ENCODE measurements around the gene HRH1. TPM values are rescaled to one million over a fixed set of nuclear protein-coding genes. Genes with fewer than 3 reads are reported as not detected.
"Not testable (repeated sequence)": the region's sequence is repeated elsewhere in the genome, so short reads cannot be mapped to it uniquely, and the experiment has no call there.

Gene HRH1
- total RNA-seq, 1 experiment from 2014 or later: 0.04 TPM

GRCh38 chr3:11201251-11202019 lies 47.1 kb downstream of the HRH1 start:
- Histone ChIP-seq H3K27ac (no peak overlapping the region), H3K36me3 (no peaks in the 10 kb centered on the region), H3K9me3 (replicated peaks) (no peaks in the 10 kb centered on the region), H3K4me3 (no peak overlapping the region), H3K27me3 (no peaks in the 10 kb centered on the region; the same call in 1 of the 2 replicates), H3K4me1 (no peaks in the 10 kb centered on the region)
- DNase-seq: no peak

- H3K9me3 ChIP-seq (replicated peaks): no peaks in the 10 kb centered on the region
- H3K4me3 ChIP-seq: no peak overlapping the region
- H3K4me1 ChIP-seq: no peaks in the 10 kb centered on the region
- DNase-seq: no peak
- H3K36me3 ChIP-seq: no peaks in the 10 kb centered on the region
- H3K27me3 ChIP-seq: no peaks in the 10 kb centered on the region; the same call in 1 of the 2 replicates
- no peak overlapping the region for H3K27ac ChIP-seq
Observed at GRCh38 chr3:11203961-11204360, 49.7 kb downstream of the HRH1 start.

GRCh38 chr3:11204697-11205348 lies 50.5 kb downstream of the HRH1 start:
- no peak for DNase-seq
- no peaks in the 10 kb centered on the region for H3K36me3 ChIP-seq
- H3K4me1 ChIP-seq: no peaks in the 10 kb centered on the region
- H3K27me3 ChIP-seq: no peaks in the 10 kb centered on the region; the same call in 1 of the 2 replicates
- no peak overlapping the region for H3K4me3 ChIP-seq
- no peak overlapping the region for H3K27ac ChIP-seq
- H3K9me3 ChIP-seq (replicated peaks): no peaks in the 10 kb centered on the region

DNA sequence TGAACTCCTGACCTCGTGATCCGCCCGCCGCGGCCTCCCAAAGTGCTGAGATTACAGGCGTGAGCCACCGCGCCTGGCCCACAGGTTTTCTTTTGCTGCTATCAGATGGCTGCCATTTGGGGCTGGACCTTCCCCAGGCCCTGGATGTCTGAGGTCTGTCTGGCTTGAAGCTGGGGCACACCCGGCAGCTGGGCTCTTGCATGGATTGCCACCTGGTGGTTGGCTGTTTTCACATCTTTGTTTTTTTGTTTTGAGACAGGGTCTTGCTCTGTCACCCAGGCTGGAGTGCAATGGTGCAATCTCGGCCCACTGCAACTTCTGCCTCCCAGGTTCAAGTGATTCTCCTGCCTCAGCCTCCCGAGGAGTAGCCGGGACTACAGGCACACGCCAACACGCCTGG lies 51.6 kb downstream of the HRH1 start:
- not testable (repeated sequence) for H3K9me3 ChIP-seq (replicated peaks); H3K27me3 ChIP-seq; H3K4me1 ChIP-seq; H3K4me3 ChIP-seq; H3K36me3 ChIP-seq; H3K27ac ChIP-seq
- DNase-seq: peak; percentile 15 to 29

- Histone ChIP-seq H3K36me3 (no peaks in the 10 kb centered on the region), H3K9me3 (replicated peaks) (no peaks in the 10 kb centered on the region), H3K4me3 (no peak overlapping the region), H3K4me1 (no peaks in the 10 kb centered on the region), H3K27ac (no peak overlapping the region), H3K27me3 (no peaks in the 10 kb centered on the region; the same call in 1 of the 2 replicates)
- no peak for DNase-seq
Observed at GRCh38 chr3:11206316-11206715, 52.0 kb downstream of the HRH1 start.

GRCh38 chr3:11206953-11207352 lies 52.7 kb downstream of the HRH1 start:
- H3K9me3 ChIP-seq (replicated peaks): no peaks in the 10 kb centered on the region
- no peaks in the 10 kb centered on the region for H3K4me1 ChIP-seq
- H3K27ac ChIP-seq: no peak overlapping the region
- no peaks in the 10 kb centered on the region; the same call in 1 of the 2 replicates for H3K27me3 ChIP-seq
- no peaks in the 10 kb centered on the region for H3K36me3 ChIP-seq
- DNase-seq: no peak
- no peak overlapping the region for H3K4me3 ChIP-seq

GRCh38 chr3:11211531-11212298 lies 57.4 kb downstream of the HRH1 start:
- H3K9me3 ChIP-seq (replicated peaks): no peaks in the 10 kb centered on the region
- DNase-seq: no peak
- no peaks in the 10 kb centered on the region for H3K36me3 ChIP-seq
- H3K4me1 ChIP-seq: no peaks in the 10 kb centered on the region
- no peaks in the 10 kb centered on the region for H3K27me3 ChIP-seq
- no peak overlapping the region for H3K4me3 ChIP-seq
- no peak overlapping the region for H3K27ac ChIP-seq

GRCh38 chr3:11212299-11212608 lies 58.0 kb downstream of the HRH1 start:
- no peak for DNase-seq
- no peaks in the 10 kb centered on the region for H3K4me1 ChIP-seq
- no peaks in the 10 kb centered on the region for H3K27me3 ChIP-seq
- no peaks in the 10 kb centered on the region for H3K9me3 ChIP-seq (replicated peaks)
- H3K4me3 ChIP-seq: no peak overlapping the region
- H3K36me3 ChIP-seq: no peaks in the 10 kb centered on the region
- no peak overlapping the region for H3K27ac ChIP-seq

DNA sequence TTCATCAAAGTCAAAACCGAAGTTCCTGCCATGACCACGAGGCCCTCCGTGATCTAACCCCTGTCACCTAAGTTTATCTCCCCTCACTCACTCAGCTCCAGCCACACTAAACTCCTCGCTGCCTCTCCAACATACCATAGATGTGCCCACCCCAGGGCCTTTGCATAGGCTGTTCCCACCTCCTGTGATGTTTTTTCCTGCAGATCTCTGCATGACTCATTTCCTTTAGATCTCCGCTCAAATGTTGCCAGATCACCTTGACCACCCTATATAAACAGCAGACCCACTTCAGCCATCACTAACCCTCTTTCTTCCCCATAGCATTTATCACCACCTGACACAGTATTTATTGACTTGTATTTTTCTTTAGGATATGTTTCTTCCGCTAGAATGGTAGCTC lies 58.5 kb downstream of the HRH1 start:
- no peak for DNase-seq
- Histone ChIP-seq H3K4me1 (no peaks in the 10 kb centered on the region), H3K9me3 (replicated peaks) (no peaks in the 10 kb centered on the region), H3K27me3 (no peaks in the 10 kb centered on the region), H3K4me3 (no peak overlapping the region), H3K36me3 (no peaks in the 10 kb centered on the region), H3K27ac (no peak overlapping the region)

DNA sequence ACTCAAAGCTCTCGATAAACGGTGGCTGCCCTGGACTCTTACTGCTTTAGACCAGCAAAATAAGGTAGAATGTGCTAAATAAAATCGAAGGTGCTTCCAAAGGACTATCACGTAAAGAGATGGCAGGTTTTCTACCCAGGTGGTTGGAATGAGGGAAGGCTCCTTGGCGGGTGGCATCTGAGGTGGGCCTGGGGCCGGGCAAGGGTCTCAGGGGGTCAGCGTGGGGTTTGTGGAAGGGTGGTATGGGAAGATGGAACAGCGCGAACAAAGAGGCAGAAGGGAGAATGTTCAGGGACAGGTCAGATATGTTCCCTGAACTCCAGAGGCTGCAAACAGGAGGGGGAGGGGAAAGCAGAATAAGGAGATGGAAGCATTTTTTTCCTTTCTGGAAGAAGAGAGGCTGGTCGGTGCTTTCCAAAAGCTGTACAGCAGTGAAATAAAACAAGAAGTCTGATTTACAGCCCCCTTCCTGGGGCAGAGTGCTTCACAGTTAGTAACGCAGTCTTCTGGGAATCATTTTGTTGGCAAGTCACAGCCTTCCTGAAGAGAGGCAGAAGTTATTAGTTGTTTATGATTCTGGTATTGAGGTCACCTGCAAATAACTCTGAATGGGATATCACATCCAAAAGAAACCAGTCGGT lies 59.6 kb downstream of the HRH1 start:
- no peak for DNase-seq
- Histone ChIP-seq H3K9me3 (replicated peaks) (no peaks in the 10 kb centered on the region), H3K27me3 (no peaks in the 10 kb centered on the region), H3K27ac (no peak overlapping the region), H3K4me3 (no peak overlapping the region), H3K36me3 (no peaks in the 10 kb centered on the region), H3K4me1 (no peaks in the 10 kb centered on the region)

GRCh38 chr3:11214451-11214978 lies 60.2 kb downstream of the HRH1 start:
- no peaks in the 10 kb centered on the region for H3K27me3 ChIP-seq
- no peaks in the 10 kb centered on the region for H3K36me3 ChIP-seq
- no peak overlapping the region for H3K27ac ChIP-seq
- H3K4me1 ChIP-seq: no peaks in the 10 kb centered on the region
- no peak overlapping the region for H3K4me3 ChIP-seq
- H3K9me3 ChIP-seq (replicated peaks): no peaks in the 10 kb centered on the region
- DNase-seq: no peak

GRCh38 chr3:11217370-11217769 lies 63.1 kb downstream of the HRH1 start:
- H3K27me3 ChIP-seq; H3K4me3 ChIP-seq; H3K9me3 ChIP-seq (replicated peaks); DNase-seq; H3K4me1 ChIP-seq; H3K27ac ChIP-seq; H3K36me3 ChIP-seq: not testable (repeated sequence)

DNA sequence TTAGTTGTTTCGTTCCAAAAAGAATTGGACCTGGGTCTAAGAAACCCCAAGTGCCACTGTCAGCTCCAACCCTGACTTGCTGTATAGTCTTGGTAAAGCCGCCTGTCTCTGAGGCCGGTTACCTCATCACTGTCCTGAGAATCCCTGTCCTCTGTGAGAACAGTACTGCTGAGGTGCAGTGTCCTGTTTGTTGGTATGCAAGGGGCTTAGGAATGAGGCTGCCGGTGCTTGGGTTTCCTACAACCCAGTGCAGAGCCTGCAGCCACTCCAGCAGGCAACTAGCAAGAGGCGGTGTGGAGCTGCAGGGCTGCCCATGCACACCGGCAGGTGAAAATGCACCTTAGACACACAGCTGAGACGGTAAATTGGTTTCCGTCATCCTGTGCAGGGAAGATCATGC lies 65.9 kb downstream of the HRH1 start:
- no peaks in the 10 kb centered on the region for H3K27me3 ChIP-seq
- no peak overlapping the region for H3K27ac ChIP-seq
- no peak overlapping the region for H3K4me3 ChIP-seq
- no peaks in the 10 kb centered on the region for H3K9me3 ChIP-seq (replicated peaks)
- no peak for DNase-seq
- no peaks in the 10 kb centered on the region for H3K36me3 ChIP-seq
- H3K4me1 ChIP-seq: no peaks in the 10 kb centered on the region

DNA sequence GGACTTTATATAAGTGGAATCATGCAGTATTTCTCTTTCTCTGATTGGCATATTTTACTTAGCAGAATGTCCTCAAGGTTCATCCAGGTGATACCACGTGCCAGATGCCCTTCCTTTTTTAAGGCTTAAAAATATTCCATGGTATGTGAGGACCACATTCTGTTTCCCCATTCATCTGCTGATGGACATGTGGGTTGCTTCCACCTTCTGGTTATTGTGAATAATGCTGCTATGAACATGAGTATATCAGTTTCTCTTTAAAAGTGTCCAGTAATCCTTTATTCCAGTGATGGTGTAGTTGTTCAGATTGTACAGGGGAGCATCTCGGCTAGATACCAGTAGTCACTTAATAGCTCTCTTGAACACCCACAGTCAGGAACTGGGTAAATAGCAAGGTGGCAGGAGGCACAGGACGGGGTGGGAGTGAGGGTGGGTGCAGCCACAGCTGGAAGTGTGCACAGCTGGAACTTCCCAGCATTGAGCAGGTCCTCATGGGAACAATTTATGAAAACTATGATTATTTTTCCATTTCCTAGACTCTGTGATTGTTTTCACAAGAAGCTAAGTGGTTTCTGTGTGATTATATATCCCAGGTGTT lies 67.6 kb downstream of the HRH1 start:
- no peak for DNase-seq
- H3K27ac ChIP-seq: no peak overlapping the region
- H3K4me1 ChIP-seq: no peaks in the 10 kb centered on the region
- no peaks in the 10 kb centered on the region for H3K36me3 ChIP-seq
- no peaks in the 10 kb centered on the region for H3K9me3 ChIP-seq (replicated peaks)
- no peak overlapping the region for H3K4me3 ChIP-seq
- H3K27me3 ChIP-seq: no peaks in the 10 kb centered on the region
